Transverse colon (tissue), 4 donors: ENCODE results near the gene ETS2. TPM values are rescaled to one million over a fixed set of nuclear protein-coding genes. Genes with fewer than 3 reads are reported as not detected.

Experiments used
- DNase-seq: peaks from one replicate; pipeline ENCODE4 v3.0.0-alpha.2; 2019
- H3K27ac ChIP-seq, 4 donors: fragments of 200-600 bp; sonication (generic); 2 replicates each; pipeline ENCODE4 v1.5.1; 2016 to 2018; ENCODE audit warnings: inconsistent platforms in 4 of 4
- H3K27me3 ChIP-seq: fragments of 200-600 bp; sonication (generic); 2 replicates; pipeline ENCODE4 v1.5.1; 2017; ENCODE audit warnings: inconsistent platforms
- H3K36me3 ChIP-seq, 4 donors: fragments of 200-600 bp; sonication (generic); 2 replicates each; pipeline ENCODE4 v1.5.1; 2017 to 2019; ENCODE audit warnings: inconsistent platforms in 4 of 4
- H3K4me1 ChIP-seq, 4 donors: fragments of 200-600 bp; sonication (generic); 2 replicates each; pipeline ENCODE4 v1.5.1; 2017 to 2020; ENCODE audit warnings: inconsistent platforms in 4 of 4
- H3K4me3 ChIP-seq, 4 donors: fragments of 200-600 bp; sonication (generic); 1 replicate in 1 of 4; 2 replicates in 3 of 4; pipeline versions ENCODE4 v1.5.1 to v1.6.1; 2017 to 2019; ENCODE audit warnings: inconsistent platforms in 4 of 4
- H3K9me3 ChIP-seq, 2 donors: fragments of 200-600 bp; sonication (generic); 2 replicates each; pipeline ENCODE4 v1.5.1; 2017 to 2019; ENCODE audit warnings: inconsistent platforms in 2 of 2
- CTCF ChIP-seq, 5 experiments: fragments of 200-600 bp in 3 of 5; fragments of 450-650 bp in 2 of 5; sonication (generic) in 3 of 5; IDR thresholded peaks; 1 replicate in 2 of 5; 2 replicates in 3 of 5; pipeline ENCODE4 v1.5.1; 2016 to 2017; ENCODE audit warnings: antibody characterized with exemption in 5 of 5, inconsistent platforms in 3 of 5, mild to moderate bottlenecking in 2 of 5, moderate library complexity in 1 of 5
- EP300 ChIP-seq: sonication (generic); formaldehyde crosslinking; IDR thresholded peaks from one replicate; pipeline ENCODE4 v1.6.1; 2017; ENCODE audit warnings: antibody characterized with exemption, low read depth
- POLR2A ChIP-seq: fragments of 450-650 bp; IDR thresholded peaks from one replicate; pipeline ENCODE4 v1.6.1; 2016; ENCODE audit warnings: antibody characterized with exemption, mild to moderate bottlenecking, moderate library complexity
- POLR2AphosphoS5 ChIP-seq, 3 donors: sonication (generic); formaldehyde crosslinking; IDR thresholded peaks; one replicate each; pipeline ENCODE4 v1.6.1; 2016; ENCODE audit warnings: antibody characterized with exemption in 3 of 3
- WGBS, 2 donors: methylation state at CpG; one replicate each; pipeline ENCODE4 v1.1.5; 2018; ENCODE audit warnings: low coverage in 1 of 2; 5-methylcytosine and 5-hydroxymethylcytosine counted together
- in situ Hi-C, 4 donors: fragments of 200-750 bp; cut with MboI; loops; one replicate each; pipeline versions ENCODE4 v1.15.0 to v1.15.1; 2017; ENCODE audit warnings: low sequenced_read_pairs in 3 of 4, low pct_ligation_motif_present in 1 of 4, low pct_unique_long_range_greater_than_20kb in 1 of 4
- intact Hi-C: fragments of 100-400 bp; cut with DNase I; formaldehyde crosslinking; loops from one replicate; pipeline ENCODE4 v1.15.1; 2023; ENCODE audit warnings: low total_unique reads
- total RNA-seq, 4 donors: library from RNA; depleted of rRNA; stranded (reverse); fragments of >200 nt; gene quantifications; one replicate each; pipeline ENCODE4 v1.1.0, GENCODE V29; 2016

ETS2 gene
- total RNA-seq, 4 donors from 2014 or later: 55.1 to 174 (median 127) TPM

DNA sequence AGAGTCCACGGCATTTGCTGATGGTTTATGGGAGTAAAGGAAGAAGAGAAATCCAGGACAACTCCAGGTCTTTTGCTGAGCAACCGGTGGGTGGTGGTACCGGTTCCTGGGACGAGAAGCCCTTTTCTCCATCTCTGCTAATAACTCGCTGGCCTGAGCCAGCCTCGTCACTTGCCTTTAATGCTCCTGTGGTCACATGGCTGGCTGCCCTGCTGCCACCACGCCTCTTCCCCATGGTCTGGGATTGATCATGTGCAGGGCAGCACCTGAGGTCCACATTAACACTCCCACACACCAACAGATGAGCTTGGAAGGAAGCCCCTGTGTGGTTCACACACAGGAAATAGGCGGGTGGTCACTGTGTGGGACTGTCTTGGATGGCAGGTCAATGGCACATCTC lies 10.3 kb upstream of the ETS2 start:
- WGBS, 2 donors: 91% methylated on average over 8 of the region's 8 CpGs; no CpG with 5 or more reads in 1 of the 2 donors
- Histone ChIP-seq H3K4me1 (peaks cover 0 to 55% (median 20%) of the 10 kb centered on the region in 4 donors), H3K36me3 (no peaks in the 10 kb centered on the region), H3K27ac (peak overlapping the region in 2 of 4 donors; percentile 51 to 64), H3K27me3 (no peaks in the 10 kb centered on the region), H3K9me3 (no peaks in the 10 kb centered on the region), H3K4me3 (no peak overlapping the region)
- intact Hi-C loops (no loop called here), in situ Hi-C loops (loop anchor here in 1 of 4 donors (10.0 kb wide), 1 partner anchor 61 kb away; no protein-coding TSS in a partner anchor)
- DNase-seq: no peak
- TF ChIP-seq EP300 (no peak), CTCF (IDR thresholded peaks at IDR 0.05) (no peak), POLR2A (no peak), POLR2AphosphoS5 (IDR thresholded peaks at IDR 0.05) (no peak)

- no peak overlapping the region for H3K4me3 ChIP-seq
- H3K27ac ChIP-seq: peak overlapping the region in 1 of 4 donors; percentile 75
- intact Hi-C loops: no loop called here
- H3K36me3 ChIP-seq: no peaks in the 10 kb centered on the region
- in situ Hi-C loops: loop anchor here in 1 of 4 donors (10.0 kb wide), 1 partner anchor 62 kb away; no protein-coding TSS in a partner anchor
- H3K27me3 ChIP-seq: no peaks in the 10 kb centered on the region
- 83% methylated on average over 5 of the region's 5 CpGs; no CpG with 5 or more reads in 1 of the 2 donors for WGBS, 2 donors
- no peak for TF ChIP-seq CTCF (IDR thresholded peaks at IDR 0.05)
- TF ChIP-seq POLR2A: no peak
- TF ChIP-seq EP300: no peak
- no peak for TF ChIP-seq POLR2AphosphoS5 (IDR thresholded peaks at IDR 0.05)
- no peaks in the 10 kb centered on the region for H3K9me3 ChIP-seq
- no peak for DNase-seq
- peaks cover 0 to 46% (median 13%) of the 10 kb centered on the region in 4 donors for H3K4me1 ChIP-seq
Observed at GRCh38 chr21:38796424-38796823, 9.3 kb upstream of the ETS2 start.

DNA sequence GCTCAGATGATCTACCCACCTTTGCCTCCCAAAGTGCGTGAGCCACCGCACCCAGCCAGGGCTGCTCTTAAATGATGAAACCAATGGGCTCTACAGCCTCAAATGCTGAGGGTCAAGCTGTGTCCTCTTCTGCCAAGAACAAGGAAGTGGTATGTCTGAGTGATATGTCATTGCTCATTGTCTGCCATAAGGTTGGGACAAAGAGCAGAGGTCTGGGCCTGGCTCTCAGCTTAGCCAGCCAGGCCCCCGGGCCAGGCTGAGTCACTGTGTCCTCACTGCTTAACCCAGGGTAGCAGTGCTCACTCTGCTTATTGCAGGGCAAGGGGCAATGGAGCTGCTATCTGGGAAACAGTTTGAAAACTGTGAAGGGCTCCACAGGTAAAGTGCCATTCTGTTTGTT lies 8.3 kb upstream of the ETS2 start:
- peak overlapping the region in 3 of 4 donors; percentile 23 to 75 (median 56) for H3K27ac ChIP-seq
- TF ChIP-seq EP300 (no peak), POLR2AphosphoS5 (IDR thresholded peaks at IDR 0.05) (peak in 1 of 3 donors; percentile 36), POLR2A (peak; percentile 37)
- in situ Hi-C loops: loop anchor here in 1 of 4 donors (10.0 kb wide), 1 partner anchor 63 kb away; no protein-coding TSS in a partner anchor
- 86% methylated on average over 3 of the region's 3 CpGs; no CpG with 5 or more reads in 1 of the 2 donors for WGBS, 2 donors
- no peak overlapping the region for H3K4me3 ChIP-seq
- peaks cover 0 to 51% (median 16%) of the 10 kb centered on the region in 4 donors for H3K4me1 ChIP-seq
- intact Hi-C loops: no loop called here
- no peaks in the 10 kb centered on the region for H3K27me3 ChIP-seq
- H3K36me3 ChIP-seq: no peaks in the 10 kb centered on the region
- peak; percentile 61 for DNase-seq
- H3K9me3 ChIP-seq: no peaks in the 10 kb centered on the region

GRCh38 chr21:38798081-38798480 lies 7.6 kb upstream of the ETS2 start:
- no peak for DNase-seq
- Histone ChIP-seq H3K4me3 (no peak overlapping the region), H3K27me3 (no peaks in the 10 kb centered on the region), H3K4me1 (peaks cover 0 to 53% (median 18%) of the 10 kb centered on the region in 4 donors), H3K9me3 (no peaks in the 10 kb centered on the region), H3K36me3 (no peaks in the 10 kb centered on the region), H3K27ac (peak overlapping the region in 2 of 4 donors; percentile 56 to 75)
- WGBS, 2 donors: 94% methylated on average over 6 of the region's 6 CpGs
- TF ChIP-seq EP300 (no peak), POLR2AphosphoS5 (IDR thresholded peaks at IDR 0.05) (no peak), POLR2A (no peak), CTCF (IDR thresholded peaks at IDR 0.05) (no peak)
- intact Hi-C loops: no loop called here
- in situ Hi-C loops: loop anchor here in 1 of 4 donors (10.0 kb wide), 1 partner anchor 63 kb away; no protein-coding TSS in a partner anchor
